Uterus (tissue), 4 donors: ENCODE measurements around the gene EPB41L2. TPM values are rescaled to one million over a fixed set of nuclear protein-coding genes. Genes with fewer than 3 reads are reported as not detected.
"Not testable (repeated sequence)": the region's sequence is repeated elsewhere in the genome, so short reads cannot be mapped to it uniquely, and the experiment has no call there.

Experiments
- DNase-seq, 2 donors: peaks; one replicate each; pipeline ENCODE4 v3.0.0-alpha.2; 2019 to 2020
- H3K27ac ChIP-seq, 2 donors: fragments of 200-600 bp; sonication (generic); 1 replicate in 1 of 2; 2 replicates in 1 of 2; pipeline ENCODE4 v1.5.1; 2016 to 2018
- H3K27me3 ChIP-seq, 2 donors: fragments of 200-600 bp; sonication (generic); one replicate each; pipeline ENCODE4 v1.5.1; 2018 to 2019; ENCODE audit warnings: control low read depth in 1 of 2
- H3K36me3 ChIP-seq, 2 donors: fragments of 200-600 bp; sonication (generic); one replicate each; pipeline ENCODE4 v1.5.1; 2019; ENCODE audit warnings: control low read depth in 1 of 2
- H3K4me1 ChIP-seq, 2 donors: fragments of 200-600 bp; sonication (generic); one replicate each; pipeline ENCODE4 v1.5.1; 2018 to 2019; ENCODE audit warnings: control low read depth in 1 of 2
- H3K4me3 ChIP-seq, 2 donors: fragments of 200-600 bp; sonication (generic); 1 replicate in 1 of 2; 2 replicates in 1 of 2; pipeline ENCODE4 v1.5.1; 2018 to 2019; ENCODE audit warnings: mild to moderate bottlenecking in 1 of 2
- H3K9me3 ChIP-seq, 2 donors: fragments of 200-600 bp; sonication (generic); one replicate each; pipeline ENCODE4 v1.5.1; 2019; ENCODE audit warnings: control low read depth in 1 of 2
- CTCF ChIP-seq, 4 experiments: fragments of 200-600 bp in 2 of 4; fragments of 450-650 bp in 2 of 4; sonication (generic) in 2 of 4; IDR thresholded peaks; one replicate each; pipeline ENCODE4 v1.5.1; 2016 to 2019; ENCODE audit warnings: antibody characterized with exemption in 4 of 4, mild to moderate bottlenecking in 2 of 4, moderate library complexity in 1 of 4
- POLR2A ChIP-seq, 2 donors: fragments of 450-650 bp; IDR thresholded peaks; one replicate each; pipeline ENCODE4 v1.6.1; 2016; ENCODE audit warnings: antibody characterized with exemption in 2 of 2, mild to moderate bottlenecking in 1 of 2, moderate library complexity in 1 of 2
- intact Hi-C: fragments of 100-400 bp; cut with DNase I; formaldehyde crosslinking; loops from one replicate; pipeline ENCODE4 v1.15.1; 2023; ENCODE audit warnings: low total_unique reads
- total RNA-seq, 4 donors: library from RNA; depleted of rRNA in 3 of 4; stranded (reverse); fragments of >200 nt in 3 of 4; gene quantifications; one replicate each; pipeline versions ENCODE4 v1.1.0 to v1.2.4, GENCODE V29; 2014 to 2023
- donor health status: DM: yes; HTN: yes; CAD: no.

EPB41L2 gene
- total RNA-seq, 4 donors from 2014 or later: 72.5 to 237 (median 148) TPM

- no peaks in the 10 kb centered on the region for H3K4me1 ChIP-seq
- H3K36me3 ChIP-seq: no peaks in the 10 kb centered on the region
- H3K9me3 ChIP-seq: no peaks in the 10 kb centered on the region
- intact Hi-C loops: no loop called here
- no peaks in the 10 kb centered on the region for H3K27me3 ChIP-seq
- TF ChIP-seq CTCF (IDR thresholded peaks at IDR 0.05) (no peak), POLR2A (IDR thresholded peaks at IDR 0.05) (no peak)
- no peak overlapping the region for H3K4me3 ChIP-seq
- H3K27ac ChIP-seq: no peak overlapping the region
- no peak for DNase-seq
Measured at GRCh38 chr6:130993292-130993765, 69.7 kb downstream of the EPB41L2 start.

GRCh38 chr6:130991422-130992137 lies 71.5 kb downstream of the EPB41L2 start:
- no peak for DNase-seq
- intact Hi-C loops: no loop called here

GRCh38 chr6:130987539-130987938 lies 75.5 kb downstream of the EPB41L2 start:
- H3K27ac ChIP-seq, intact Hi-C loops, H3K9me3 ChIP-seq, DNase-seq, H3K36me3 ChIP-seq, H3K4me3 ChIP-seq, H3K4me1 ChIP-seq, H3K27me3 ChIP-seq: not testable (repeated sequence)

More at GRCh38 chr6:130991422-130992137, 71.5 kb downstream of the EPB41L2 start:
- no peaks in the 10 kb centered on the region for H3K9me3 ChIP-seq
- no peaks in the 10 kb centered on the region for H3K27me3 ChIP-seq
- no peaks in the 10 kb centered on the region for H3K36me3 ChIP-seq
- no peaks in the 10 kb centered on the region for H3K4me1 ChIP-seq
- no peak overlapping the region for H3K27ac ChIP-seq
- H3K4me3 ChIP-seq: no peak overlapping the region
- TF ChIP-seq CTCF (IDR thresholded peaks at IDR 0.05): no peak
- no peak for TF ChIP-seq POLR2A (IDR thresholded peaks at IDR 0.05)

- intact Hi-C loops: no loop called here
- Histone ChIP-seq H3K4me1 (no peaks in the 10 kb centered on the region), H3K4me3 (no peak overlapping the region), H3K9me3 (no peaks in the 10 kb centered on the region), H3K36me3 (no peaks in the 10 kb centered on the region), H3K27ac (no peak overlapping the region), H3K27me3 (no peaks in the 10 kb centered on the region)
- DNase-seq: no peak
- TF ChIP-seq CTCF (IDR thresholded peaks at IDR 0.05) (no peak), POLR2A (IDR thresholded peaks at IDR 0.05) (no peak)
Measured at GRCh38 chr6:130985115-130985514, 77.9 kb downstream of the EPB41L2 start.

- H3K4me1 ChIP-seq: peaks cover 0 to under 1% of the 10 kb centered on the region in 2 donors
- intact Hi-C loops: no loop called here
Measured at GRCh38 chr6:130982941-130983456, 80.0 kb downstream of the EPB41L2 start.

More at GRCh38 chr6:130982941-130983456, 80.0 kb downstream of the EPB41L2 start:
- Histone ChIP-seq H3K9me3 (no peaks in the 10 kb centered on the region), H3K36me3 (no peaks in the 10 kb centered on the region), H3K27me3 (no peaks in the 10 kb centered on the region), H3K4me3 (no peak overlapping the region), H3K27ac (no peak overlapping the region)
- no peak for TF ChIP-seq CTCF (IDR thresholded peaks at IDR 0.05)
- TF ChIP-seq POLR2A (IDR thresholded peaks at IDR 0.05): no peak
- DNase-seq: no peak
